Superior temporal gyrus (tissue), 1 donor: ENCODE measurements around the gene CTAG2.
"Not testable (repeated sequence)": the region's sequence is repeated elsewhere in the genome, so short reads cannot be mapped to it uniquely, and the experiment has no call there.

ENCODE experiments used
- DNase-seq: peaks from one replicate; pipeline ENCODE4 v3.0.0-alpha.2; 2016; ENCODE audit errors: extremely low spot score

CTAG2 gene

GRCh38 chrX:154653413-154653812 lies at the start of gene CTAG2:
Gene CTAG2, minus strand, starts transcription at chrX:154653579. Its CDS starts 64 bp downstream, at chrX:154653515.
- DNase-seq = not testable (repeated sequence)

DNA sequence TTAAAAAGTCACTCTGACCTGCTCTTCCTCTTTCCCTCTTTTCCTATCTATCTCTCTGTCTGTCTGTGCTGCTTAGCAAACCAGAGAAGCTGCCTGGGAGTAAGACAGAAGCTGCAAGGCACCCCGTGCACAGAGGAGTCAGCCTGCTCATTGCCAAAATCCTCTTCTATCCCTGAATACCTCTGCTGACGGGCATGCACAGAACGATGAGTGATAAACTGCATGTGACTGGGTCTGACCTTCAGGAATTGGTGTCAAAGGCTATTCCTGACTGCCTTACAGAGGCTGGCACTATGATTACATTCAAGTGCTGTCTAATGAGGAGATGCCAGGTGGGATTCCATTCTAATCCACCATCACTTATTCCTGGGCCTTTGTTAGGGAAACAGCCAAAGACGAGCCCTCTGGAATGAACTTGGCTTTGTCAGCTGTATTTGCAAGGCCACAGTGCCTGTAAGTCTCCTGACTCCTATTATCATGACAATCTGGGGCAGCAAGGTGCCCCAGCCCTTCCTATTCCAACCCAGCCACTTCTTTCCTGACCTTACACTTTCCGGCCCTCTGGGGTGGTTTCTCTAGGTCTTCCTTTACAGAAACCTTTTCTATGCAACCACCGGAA lies 45.4 kb upstream of the CTAG2 start:
- DNase-seq = no peak

DNA sequence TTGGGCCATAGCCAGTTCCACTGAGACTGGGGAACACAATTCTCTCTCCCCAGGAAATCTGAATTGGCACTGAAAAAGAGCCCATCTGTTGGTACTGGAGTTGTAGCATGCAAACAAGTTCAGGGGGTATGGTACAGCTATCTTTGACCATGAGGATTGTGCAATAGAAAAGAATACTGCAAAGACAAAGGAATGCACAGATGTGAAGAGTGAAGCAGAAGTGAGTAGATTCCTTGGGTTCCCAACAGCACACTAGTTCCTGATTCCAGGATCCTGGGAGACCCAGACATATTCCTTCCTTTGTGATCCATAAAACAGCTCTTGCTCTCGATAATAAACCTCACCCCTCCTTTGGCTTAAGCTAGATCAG lies 43.3 kb upstream of the CTAG2 start:
- DNase-seq = no peak

DNA sequence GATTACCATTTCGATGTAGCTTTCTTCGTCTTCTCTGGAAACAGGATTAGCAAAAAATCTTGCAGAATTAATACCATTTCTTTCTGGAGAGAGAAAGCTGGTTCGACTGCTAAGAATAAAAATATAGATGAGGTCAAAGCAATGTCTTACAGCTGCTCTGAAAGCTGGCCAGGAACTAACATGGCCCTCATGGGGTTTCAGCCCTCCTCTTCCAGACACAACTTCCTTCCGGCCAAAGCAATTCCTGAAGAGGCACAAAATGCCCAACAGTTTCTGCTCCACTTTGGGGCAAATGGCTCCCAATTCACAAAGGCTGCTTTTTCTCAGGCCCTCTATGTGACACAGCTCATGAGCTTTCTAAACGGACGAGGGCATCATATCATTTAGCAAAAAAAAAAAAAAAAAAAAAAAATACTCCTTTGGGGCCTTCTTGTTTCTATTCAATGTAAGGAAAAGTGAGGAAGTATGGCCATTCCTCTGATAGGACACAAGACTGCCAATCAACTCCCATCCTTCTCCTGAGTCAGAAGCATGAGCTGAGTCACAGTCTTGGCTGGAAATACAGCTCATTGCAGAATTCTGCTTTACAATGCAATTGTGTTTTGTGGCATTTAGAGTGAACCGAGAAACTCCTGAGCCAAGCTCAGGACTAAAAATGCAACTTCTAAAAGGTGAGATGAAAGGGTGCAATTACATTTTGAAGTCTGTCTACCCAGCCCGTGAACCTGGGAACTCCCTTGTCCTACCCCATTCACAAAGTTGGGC lies 42.7 kb upstream of the CTAG2 start:
- DNase-seq = peak; percentile 14

GRCh38 chrX:154693394-154693793 lies 40.0 kb upstream of the CTAG2 start:
- DNase-seq = no peak

DNA sequence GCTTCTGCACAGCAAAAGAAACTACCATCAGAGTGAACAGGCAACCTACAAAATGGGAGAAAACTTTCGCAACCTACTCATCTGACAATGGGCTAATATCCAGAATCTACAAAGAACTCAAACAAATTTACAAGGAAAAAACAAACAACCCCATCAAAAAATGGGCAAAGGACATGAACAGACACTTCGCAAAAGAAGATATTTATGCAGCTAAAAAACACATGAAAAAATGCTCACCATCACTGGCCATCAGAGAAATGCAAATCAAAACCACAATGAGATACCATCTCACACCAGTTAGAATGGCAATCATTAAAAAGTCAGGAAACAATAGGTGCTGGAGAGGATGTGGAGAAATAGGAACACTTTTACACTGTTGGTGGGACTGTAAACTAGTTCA lies 37.1 kb upstream of the CTAG2 start:
- DNase-seq = not testable (repeated sequence)

DNA sequence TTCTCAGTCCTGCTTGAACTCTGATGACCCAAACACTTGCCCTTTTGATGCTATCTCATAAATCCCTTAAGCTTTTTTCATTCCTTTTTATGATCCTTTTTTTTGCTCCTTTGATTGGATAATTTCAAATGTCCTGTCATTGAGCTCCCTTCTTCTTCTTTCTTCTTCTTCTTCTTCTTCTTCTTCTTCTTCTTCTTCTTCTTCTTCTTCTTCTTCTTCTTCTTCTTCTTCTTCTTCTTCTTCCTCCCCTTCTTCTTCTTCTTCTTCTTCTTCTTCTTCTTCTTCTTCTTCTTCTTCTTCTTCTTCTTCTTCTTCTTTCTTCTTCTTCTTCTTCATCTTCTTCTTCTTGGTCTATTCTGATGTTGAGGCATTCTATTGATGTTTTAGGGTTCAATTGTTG lies 18.7 kb upstream of the CTAG2 start:
- not testable (repeated sequence) for DNase-seq

DNA sequence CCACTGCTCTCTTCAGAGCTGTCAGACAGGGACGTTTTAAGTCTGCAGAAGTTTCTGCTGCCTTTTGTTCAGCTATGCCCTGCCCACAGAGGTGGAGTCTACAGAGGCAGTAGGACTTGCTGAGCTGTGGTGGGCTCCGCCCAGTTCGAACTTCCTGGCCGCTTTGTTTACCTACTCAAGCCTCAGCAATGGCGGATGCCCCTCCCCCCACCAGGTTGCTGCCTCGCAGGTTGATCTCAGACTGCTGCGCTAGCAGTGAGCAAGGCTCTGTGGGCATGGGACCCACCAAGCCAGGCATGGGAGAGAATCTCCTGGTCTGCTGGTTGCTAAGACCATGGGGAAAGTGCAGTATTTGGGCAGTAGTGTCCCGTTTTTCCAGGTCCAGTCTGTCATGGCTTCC lies 17.5 kb upstream of the CTAG2 start:
- DNase-seq = not testable (repeated sequence)

- DNase-seq = no peak
Observed at GRCh38 chrX:154661899-154662298, 8.5 kb upstream of the CTAG2 start.

GRCh38 chrX:154661170-154661569 lies 7.8 kb upstream of the CTAG2 start:
- DNase-seq = no peak

DNA sequence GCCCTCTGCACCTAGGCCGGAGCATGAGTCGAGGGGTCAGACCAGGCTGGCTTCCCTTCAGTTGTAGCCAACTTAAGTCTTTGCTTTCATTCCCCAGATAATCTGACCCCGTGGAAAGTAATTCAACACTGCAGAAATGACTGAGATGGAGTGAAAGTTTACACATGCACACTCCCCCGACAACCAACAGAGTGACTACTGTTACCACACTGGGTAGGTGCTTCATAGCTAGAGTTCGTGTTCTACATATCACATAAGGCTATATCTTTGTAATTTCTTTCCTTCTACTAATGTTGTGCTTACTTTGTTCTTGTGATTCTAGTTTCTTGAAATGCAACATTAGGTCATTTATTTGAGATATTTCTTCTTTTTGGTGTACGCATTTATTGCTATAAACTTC lies 7.2 kb upstream of the CTAG2 start:
- DNase-seq = no peak

DNA sequence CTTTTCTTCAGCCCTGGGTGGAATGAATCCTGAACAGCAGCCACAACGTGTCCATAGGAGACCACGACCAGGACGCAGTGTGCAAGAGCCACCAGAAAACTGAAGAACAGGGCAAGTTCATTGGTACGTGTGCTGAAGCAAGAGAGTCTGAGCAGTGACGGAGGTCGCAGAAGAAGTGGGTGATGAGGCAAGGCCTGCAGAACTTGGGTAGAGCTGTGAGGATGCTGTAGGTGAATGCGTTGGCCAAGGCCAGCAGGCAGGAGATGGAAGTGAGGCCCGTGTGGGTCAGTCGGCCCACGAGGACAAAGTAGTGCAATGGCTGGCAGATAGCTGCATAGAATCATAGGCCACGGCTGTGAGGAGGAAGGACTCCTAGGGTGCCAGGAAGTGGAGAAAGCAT lies 5.6 kb upstream of the CTAG2 start:
- DNase-seq = no peak

- DNase-seq = no peak
Observed at GRCh38 chrX:154658187-154658586, 4.8 kb upstream of the CTAG2 start.

DNA sequence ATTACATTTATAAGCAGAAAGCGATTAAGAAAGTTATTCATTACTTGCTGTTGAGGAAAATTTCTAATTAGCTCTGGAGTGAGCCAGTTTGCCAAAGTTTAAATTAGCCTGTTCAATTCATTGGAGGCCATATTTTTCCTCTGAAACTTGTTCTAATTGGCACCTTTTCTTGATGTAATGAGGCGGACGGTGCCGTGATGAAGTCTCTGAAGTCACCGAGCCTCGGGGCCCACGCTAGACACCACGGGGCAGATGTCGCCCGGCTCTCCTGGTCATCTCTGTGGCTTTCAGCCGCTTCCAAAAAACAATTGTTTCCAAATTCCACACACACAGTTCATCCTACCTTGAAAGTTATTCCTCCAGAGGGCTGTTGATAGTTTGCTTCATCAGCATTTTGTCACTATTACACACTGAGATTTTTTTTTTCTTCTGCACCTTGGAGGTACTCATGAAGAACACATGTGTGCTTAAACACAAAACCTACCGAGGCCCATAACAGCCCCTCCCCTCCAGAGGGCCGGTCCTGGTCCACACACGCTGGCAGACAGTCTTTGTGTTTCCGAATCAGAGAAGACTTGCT lies 3.9 kb upstream of the CTAG2 start:
- DNase-seq = no peak

GRCh38 chrX:154655786-154656185 lies 2.4 kb upstream of the CTAG2 start:
- no peak for DNase-seq

DNA sequence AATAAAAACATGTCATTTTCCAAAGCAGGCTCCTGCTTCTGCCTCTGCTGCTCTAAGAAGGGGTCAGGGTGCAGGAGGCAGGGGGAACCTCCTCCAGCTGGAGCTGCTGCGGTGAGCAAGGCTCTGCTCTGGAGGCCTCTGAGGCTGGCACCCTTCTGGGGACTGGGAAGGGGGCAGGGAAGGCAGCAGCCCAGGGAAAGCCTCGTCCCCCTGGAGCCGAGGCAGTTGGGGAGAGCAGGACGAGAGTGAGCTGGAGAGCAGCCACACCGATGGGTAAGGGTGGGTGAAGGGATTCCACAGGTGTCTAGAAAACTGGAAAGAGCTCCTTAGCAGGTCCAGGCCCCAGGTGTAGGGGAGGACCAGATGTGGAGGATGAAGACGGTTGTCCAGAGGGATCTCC lies 2.0 kb upstream of the CTAG2 start:
- DNase-seq = no peak

GRCh38 chrX:154654925-154655324 lies 1.5 kb upstream of the CTAG2 start:
- DNase-seq = no peak

- no peak for DNase-seq
Observed at GRCh38 chrX:154654372-154654771, 993 bp upstream of the CTAG2 start.

DNA sequence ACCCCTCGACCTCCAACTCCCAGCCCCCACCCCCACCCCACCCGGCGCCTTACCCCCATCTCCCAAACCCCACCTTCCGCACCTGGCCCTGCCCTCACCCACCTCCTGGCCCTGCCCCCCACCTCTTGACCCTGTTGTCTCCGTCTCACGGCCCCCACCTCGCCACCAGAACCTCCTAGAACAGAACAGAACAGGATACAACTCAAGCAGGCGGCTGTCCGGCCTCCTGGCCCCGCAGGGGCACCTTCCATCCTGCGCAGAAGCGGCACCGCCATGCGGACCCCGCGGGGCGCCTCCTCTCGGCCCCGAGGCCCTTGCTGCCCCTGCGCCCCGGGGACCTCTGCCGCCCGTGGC lies 354 bp downstream of the CTAG2 start:
- no peak for DNase-seq

DNA sequence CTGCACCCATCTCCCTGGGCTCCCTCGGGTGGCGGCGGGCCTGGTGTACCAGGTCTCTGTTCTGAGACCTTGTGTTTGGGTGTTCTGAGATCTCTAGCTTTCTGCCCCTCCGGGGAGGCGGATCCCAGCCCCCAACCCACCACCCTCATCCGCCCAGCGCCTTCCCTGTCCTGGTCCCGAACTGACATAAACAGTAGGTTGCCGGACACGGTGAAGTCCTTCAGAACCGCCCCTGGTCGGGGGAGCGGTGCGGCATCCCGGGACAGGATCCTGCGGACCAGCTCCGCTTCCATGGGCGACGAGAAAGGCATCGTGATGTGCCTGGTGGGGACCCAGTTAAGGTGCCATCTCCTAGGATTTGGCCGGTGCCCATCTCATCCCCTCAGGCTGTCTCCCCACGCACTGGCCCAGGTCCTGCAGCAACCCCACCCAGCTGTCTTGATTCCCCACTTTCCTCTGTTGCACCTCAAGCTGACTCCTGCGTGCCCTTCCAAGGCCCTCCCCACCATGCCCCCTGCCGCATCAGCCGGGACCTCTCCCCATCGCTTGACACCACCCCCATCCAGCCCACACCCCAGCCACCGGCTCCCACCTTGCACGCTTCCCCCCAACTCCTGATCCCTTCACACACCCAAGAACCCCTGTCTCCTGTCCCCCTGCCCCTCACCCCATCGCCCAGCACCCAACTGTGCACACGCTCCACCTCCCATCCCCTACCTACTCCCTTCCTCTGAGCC lies 900 bp downstream of the CTAG2 start:
- DNase-seq = no peak

DNA sequence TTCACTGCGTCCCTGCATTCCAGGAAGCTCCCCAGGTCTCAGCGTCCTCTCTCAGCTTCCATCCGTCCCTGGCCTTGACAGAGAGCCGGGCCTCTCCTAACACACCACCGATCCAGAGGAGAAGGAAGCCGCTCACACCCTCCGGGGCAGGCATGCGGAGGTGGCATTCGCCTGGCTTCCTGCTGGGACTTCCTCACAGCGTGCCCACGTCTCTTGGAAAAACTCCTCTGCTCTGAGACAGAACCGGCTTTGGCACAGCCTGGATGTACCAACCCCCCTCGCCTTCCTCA lies 3.2 kb downstream of the CTAG2 start:
- peak; percentile 7 for DNase-seq

DNA sequence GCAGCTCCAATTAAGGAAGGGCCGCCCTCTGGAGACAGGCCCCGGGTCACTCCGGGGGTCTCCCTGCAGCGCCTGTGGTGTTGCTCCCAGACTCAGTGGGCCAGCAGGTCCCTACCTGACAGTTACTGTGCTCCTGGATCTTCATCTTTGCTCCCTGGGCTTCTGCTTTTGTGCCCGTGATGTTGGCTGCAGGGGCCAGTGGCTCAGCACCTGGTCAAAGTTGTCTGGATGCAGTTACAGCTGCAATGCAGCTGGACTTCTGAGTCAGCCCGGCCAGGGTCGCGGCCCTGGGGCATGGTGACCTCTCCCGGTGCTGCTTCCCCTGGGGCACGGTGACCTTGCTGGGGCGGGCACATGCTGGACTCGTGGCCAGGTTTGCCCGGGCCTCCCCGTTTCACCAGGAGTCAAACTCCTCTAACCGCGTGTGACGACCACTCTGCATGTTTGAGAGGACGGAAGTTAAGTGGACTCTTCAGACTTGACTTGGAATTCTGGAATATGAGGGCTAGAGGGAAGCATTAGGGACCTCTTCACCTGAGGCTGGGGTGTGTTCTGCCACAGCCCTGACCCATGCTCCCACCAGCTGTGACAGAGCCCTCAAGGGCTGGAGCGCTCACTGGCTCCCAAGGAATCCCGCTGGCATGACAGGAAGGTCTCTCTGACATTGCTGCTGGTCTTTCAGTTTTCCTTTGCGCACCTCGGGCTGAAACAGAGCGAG lies 3.7 kb downstream of the CTAG2 start:
- DNase-seq = no peak
